Nephron (organoid): ENCODE measurements around the gene DNASE1L2.

ENCODE experiments used
- H3K27ac Mint-ChIP-seq, 3 experiments: 2 replicates each; pipeline ENCODE4 v1.8.0; 2020; ENCODE audit warnings: mixed read lengths in 3 of 3, mild to moderate bottlenecking in 2 of 3, moderate library complexity in 1 of 3
- H3K27me3 Mint-ChIP-seq: 2 replicates; pipeline ENCODE4 v1.8.0; 2021; ENCODE audit warnings: low read depth, mild to moderate bottlenecking, moderate library complexity, mixed read lengths
- H3K36me3 Mint-ChIP-seq: 2 replicates; pipeline ENCODE4 v1.8.0; 2020; ENCODE audit warnings: low read depth, mixed read lengths
- H3K4me1 Mint-ChIP-seq: 2 replicates; pipeline ENCODE4 v1.8.0; 2020; ENCODE audit warnings: mixed read lengths
- H3K4me3 Mint-ChIP-seq, 3 experiments: 2 replicates each; pipeline ENCODE4 v1.8.0; 2020; ENCODE audit warnings: mild to moderate bottlenecking in 3 of 3, mixed read lengths in 3 of 3, moderate library complexity in 2 of 3
- H3K9me3 Mint-ChIP-seq: 2 replicates; pipeline ENCODE4 v1.8.0; 2020; ENCODE audit warnings: mixed read lengths
- TF ChIP-seq, protein P1 (sequence below), 3 experiments: fragments of 200-600 bp; sonication (generic); IDR thresholded peaks; one replicate each; pipeline ENCODE4 v1.5.0; 2021; ENCODE audit warnings: antibody characterized with exemption in 3 of 3; ENCODE audit not compliant: unreplicated experiment in 3 of 3

Gene DNASE1L2

DNA sequence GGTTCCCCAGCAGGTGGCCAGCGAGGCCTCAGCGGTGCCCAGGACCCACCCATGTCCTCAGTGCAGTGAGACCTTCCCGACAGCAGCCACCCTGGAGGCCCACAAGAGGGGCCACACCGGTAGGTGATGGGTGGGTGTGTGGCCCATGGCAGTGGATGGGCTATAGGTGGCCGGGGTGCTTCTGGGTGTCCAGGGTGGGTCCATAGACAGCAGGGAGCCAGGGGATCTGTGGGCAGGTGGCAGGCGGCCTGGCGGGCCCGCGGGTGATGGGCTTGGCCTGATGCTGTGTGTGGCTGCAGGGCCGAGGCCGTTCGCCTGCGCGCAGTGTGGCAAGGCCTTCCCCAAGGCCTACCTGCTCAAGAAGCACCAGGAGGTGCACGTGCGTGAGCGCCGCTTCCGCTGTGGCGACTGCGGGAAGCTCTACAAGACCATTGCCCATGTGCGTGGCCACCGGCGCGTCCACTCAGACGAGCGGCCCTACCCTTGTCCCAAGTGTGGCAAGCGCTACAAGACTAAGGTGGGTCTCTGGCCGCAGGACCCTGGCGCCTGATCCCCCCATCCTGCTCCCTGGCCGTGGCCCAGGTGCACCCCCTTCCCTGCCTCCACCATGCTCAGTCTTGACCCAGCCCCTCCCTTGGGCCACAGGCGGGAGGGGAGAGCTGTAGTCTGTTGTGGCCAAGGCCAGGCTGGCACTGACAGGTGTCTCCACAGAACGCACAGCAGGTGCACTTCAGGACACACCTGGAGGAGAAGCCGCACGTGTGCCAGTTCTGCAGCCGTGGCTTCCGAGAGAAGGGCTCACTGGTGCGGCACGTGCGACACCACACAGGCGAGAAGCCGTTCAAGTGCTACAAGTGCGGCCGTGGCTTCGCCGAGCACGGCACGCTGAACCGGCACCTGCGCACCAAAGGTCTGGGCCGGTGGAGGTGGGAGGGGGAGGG is 2.1 kb upstream of the DNASE1L2 start:
- Mint-ChIP-seq H3K4me1 (no peaks in the 10 kb centered on the region), H3K9me3 (no peaks in the 10 kb centered on the region), H3K27me3 (peaks cover 29% of the 10 kb centered on the region), H3K27ac (no peak overlapping the region), H3K36me3 (peaks cover 4% of the 10 kb centered on the region), H3K4me3 (no peak overlapping the region)
- TF ChIP-seq, protein P1, sequence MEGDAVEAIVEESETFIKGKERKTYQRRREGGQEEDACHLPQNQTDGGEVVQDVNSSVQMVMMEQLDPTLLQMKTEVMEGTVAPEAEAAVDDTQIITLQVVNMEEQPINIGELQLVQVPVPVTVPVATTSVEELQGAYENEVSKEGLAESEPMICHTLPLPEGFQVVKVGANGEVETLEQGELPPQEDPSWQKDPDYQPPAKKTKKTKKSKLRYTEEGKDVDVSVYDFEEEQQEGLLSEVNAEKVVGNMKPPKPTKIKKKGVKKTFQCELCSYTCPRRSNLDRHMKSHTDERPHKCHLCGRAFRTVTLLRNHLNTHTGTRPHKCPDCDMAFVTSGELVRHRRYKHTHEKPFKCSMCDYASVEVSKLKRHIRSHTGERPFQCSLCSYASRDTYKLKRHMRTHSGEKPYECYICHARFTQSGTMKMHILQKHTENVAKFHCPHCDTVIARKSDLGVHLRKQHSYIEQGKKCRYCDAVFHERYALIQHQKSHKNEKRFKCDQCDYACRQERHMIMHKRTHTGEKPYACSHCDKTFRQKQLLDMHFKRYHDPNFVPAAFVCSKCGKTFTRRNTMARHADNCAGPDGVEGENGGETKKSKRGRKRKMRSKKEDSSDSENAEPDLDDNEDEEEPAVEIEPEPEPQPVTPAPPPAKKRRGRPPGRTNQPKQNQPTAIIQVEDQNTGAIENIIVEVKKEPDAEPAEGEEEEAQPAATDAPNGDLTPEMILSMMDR (IDR thresholded peaks at IDR 0.05; ENCODE audit: unreplicated experiment in 3 of 3) = no peak

DNA sequence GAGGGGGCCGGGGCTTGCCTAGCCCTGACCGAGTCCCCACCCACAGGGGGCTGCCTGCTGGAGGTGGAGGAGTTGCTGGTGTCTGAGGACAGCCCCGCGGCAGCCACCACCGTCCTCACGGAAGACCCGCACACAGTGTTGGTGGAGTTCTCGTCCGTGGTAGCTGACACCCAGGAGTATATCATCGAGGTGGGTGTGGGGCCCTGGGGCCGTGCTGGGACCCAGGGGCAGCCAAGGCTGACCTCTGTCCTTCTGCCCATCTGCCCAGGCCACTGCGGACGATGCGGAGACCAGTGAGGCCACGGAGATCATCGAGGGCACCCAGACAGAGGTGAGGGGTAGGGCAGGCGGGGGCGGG is 1.5 kb upstream of the DNASE1L2 start:
- TF ChIP-seq, protein P1 (IDR thresholded peaks at IDR 0.05; ENCODE audit: unreplicated experiment in 3 of 3) = no peak
- Mint-ChIP-seq H3K27ac (no peak overlapping the region), H3K4me3 (no peak overlapping the region), H3K9me3 (no peaks in the 10 kb centered on the region), H3K36me3 (peaks cover 4% of the 10 kb centered on the region), H3K4me1 (no peaks in the 10 kb centered on the region), H3K27me3 (peaks cover 34% of the 10 kb centered on the region)

DNA sequence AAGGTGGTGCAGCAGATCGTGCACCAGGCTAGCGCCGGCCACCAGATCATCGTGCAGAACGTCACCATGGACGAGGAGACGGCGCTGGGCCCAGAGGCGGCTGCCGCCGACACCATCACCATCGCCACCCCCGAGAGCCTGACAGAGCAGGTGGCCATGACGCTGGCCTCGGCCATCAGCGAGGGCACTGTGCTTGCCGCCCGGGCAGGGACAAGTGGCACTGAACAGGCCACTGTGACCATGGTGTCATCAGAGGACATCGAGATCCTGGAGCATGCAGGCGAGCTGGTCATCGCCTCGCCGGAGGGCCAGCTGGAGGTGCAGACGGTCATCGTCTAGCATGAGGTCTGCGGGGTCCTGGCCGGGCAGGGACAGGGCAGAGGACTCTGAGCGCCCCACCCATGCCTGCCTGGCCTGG is 1.0 kb upstream of the DNASE1L2 start:
- no peaks in the 10 kb centered on the region for H3K4me1 Mint-ChIP-seq
- no peaks in the 10 kb centered on the region for H3K36me3 Mint-ChIP-seq
- no peaks in the 10 kb centered on the region for H3K9me3 Mint-ChIP-seq
- peaks cover 37% of the 10 kb centered on the region for H3K27me3 Mint-ChIP-seq
- H3K4me3 Mint-ChIP-seq = no peak overlapping the region
- no peak overlapping the region for H3K27ac Mint-ChIP-seq
- TF ChIP-seq, protein P1 (IDR thresholded peaks at IDR 0.05; ENCODE audit: unreplicated experiment in 3 of 3) = no peak

GRCh38 chr16:2235695-2236336 is 428 bp upstream of the DNASE1L2 start:
- no peaks in the 10 kb centered on the region for H3K4me1 Mint-ChIP-seq

DNA sequence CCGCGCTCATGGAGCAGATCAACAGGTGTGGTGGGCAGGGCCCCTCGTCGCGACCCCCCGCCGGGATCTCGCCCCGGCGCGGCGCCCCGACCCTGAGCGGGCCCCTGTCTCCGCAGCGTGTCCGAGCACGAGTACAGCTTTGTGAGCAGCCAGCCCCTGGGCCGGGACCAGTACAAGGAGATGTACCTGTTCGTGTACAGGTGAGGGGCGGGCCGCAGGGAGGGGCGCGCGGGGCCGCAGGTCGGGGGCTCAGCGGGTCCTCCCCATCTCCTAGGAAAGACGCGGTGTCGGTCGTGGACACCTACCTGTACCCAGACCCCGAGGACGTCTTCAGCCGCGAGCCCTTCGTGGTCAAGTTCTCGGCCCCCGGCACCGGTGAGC is 848 bp downstream of the DNASE1L2 start:
- TF ChIP-seq, protein P1 (IDR thresholded peaks at IDR 0.05; ENCODE audit: unreplicated experiment in 3 of 3) = no peak
- Mint-ChIP-seq H3K27me3 (peaks cover 37% of the 10 kb centered on the region), H3K36me3 (no peaks in the 10 kb centered on the region), H3K9me3 (no peaks in the 10 kb centered on the region), H3K27ac (no peak overlapping the region), H3K4me3 (peak overlapping the region in 1 of 3 experiments; percentile 48), H3K4me1 (no peaks in the 10 kb centered on the region)

More at GRCh38 chr16:2235695-2236336, 428 bp upstream of the DNASE1L2 start:
- Mint-ChIP-seq H3K27me3 (peaks cover 37% of the 10 kb centered on the region), H3K9me3 (no peaks in the 10 kb centered on the region), H3K27ac (no peak overlapping the region), H3K36me3 (no peaks in the 10 kb centered on the region), H3K4me3 (no peak overlapping the region)
- TF ChIP-seq, protein P1 (IDR thresholded peaks at IDR 0.05; ENCODE audit: unreplicated experiment in 3 of 3) = no peak
